GM12891 (cell line): ENCODE data around the gene COL19A1.

Source experiments
- POLR2A ChIP-seq: IDR thresholded peaks from 2 replicates; pipeline ENCODE4 v1.6.1; 2011; ENCODE audit warnings: low read depth, low read length, control low read depth
- SPI1 ChIP-seq: IDR thresholded peaks from 2 replicates; pipeline ENCODE4 v1.6.1; 2011; ENCODE audit warnings: low read depth, low read length, control low read depth

- TF ChIP-seq SPI1 (no peak), POLR2A (no peak)
Observed at GRCh38 chr6:70033781-70034180, 167.4 kb downstream of the COL19A1 start.
